ENCODE measurements around the gene UCHL5. TPM values are rescaled to one million over a fixed set of nuclear protein-coding genes. Genes with fewer than 3 reads are reported as not detected.
A peak's percentile ranks its signal among the peaks of the same experiment; 100 is the strongest.

Gene UCHL5
- total and polyA plus RNA-seq, 2 donors (not counting 3 experiments of a cell fraction or from before 2014, with no cell fraction given): 9.8 to 45.6 TPM

- peak within 1 kb of the TSS; percentile 88 for H3K4me2 ChIP-seq (ENCODE audit: insufficient read depth, low read length)
- no peaks in the 10 kb centered on the region for H4K20me1 ChIP-seq (replicated peaks; ENCODE audit: control insufficient read depth, extremely low read depth, insufficient read depth, low read length)
- dilution Hi-C loops (cut with MboI; ENCODE audit: extremely low pct_ligation_motif_present, low sequenced_read_pairs) (no loop called here), intact Hi-C loops (cut with micrococcal nuclease) (loop anchor here (1.0 kb wide), 3 partner anchors 16 to 297 kb away; partner anchors contain the start of genes RO60 and UCHL5)
- DNase-seq (ENCODE audit: low read depth, low spot score) (peak; percentile 90), FAIRE-seq (peak; percentile 80)
- peak within 1 kb of the TSS; percentile 69 for H3K27ac ChIP-seq (ENCODE audit: insufficient read depth, low read depth, low read length)
- POLR2A ChIA-PET: interaction anchor here (0.7 to 1.6 kb wide), 4 partner anchors 10 to 298 kb away, joined by 3 to 5 read pairs (median 4); partner anchors contain the start of genes CDC73, RO60 and UCHL5
- CTCF ChIA-PET: interaction anchor here (1.0 to 3.5 kb wide), 10 partner anchors 11 to 631 kb away, joined by 3 to 49 read pairs (median 6); partner anchors contain the start of genes CDC73, RO60 and UCHL5
- peak within 1 kb of the TSS; percentile 84 for H3K9ac ChIP-seq (replicated peaks; ENCODE audit: extremely low read depth, insufficient read depth, low read length)
- peak; percentile 94 for TF ChIP-seq POLR2A (IDR thresholded peaks at IDR 0.05; ENCODE audit: low read depth, low read length)
- TF ChIP-seq, protein P1, sequence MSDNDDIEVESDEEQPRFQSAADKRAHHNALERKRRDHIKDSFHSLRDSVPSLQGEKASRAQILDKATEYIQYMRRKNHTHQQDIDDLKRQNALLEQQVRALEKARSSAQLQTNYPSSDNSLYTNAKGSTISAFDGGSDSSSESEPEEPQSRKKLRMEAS (IDR thresholded peaks at IDR 0.05; ENCODE audit: insufficient read depth, insufficient read length): peak; percentile 35
- TF ChIP-seq GATA2 (IDR thresholded peaks at IDR 0.05; ENCODE audit: insufficient read depth, insufficient read length, low read depth, low read length): no peak
- TF ChIP-seq EZH2 (IDR thresholded peaks at IDR 0.05; ENCODE audit: borderline replicate concordance, low read depth, low read length, severe bottlenecking): no peak
- no peak for TF ChIP-seq MYC (IDR thresholded peaks at IDR 0.05; ENCODE audit: low read depth, low read length)
- TF ChIP-seq, protein P2, sequence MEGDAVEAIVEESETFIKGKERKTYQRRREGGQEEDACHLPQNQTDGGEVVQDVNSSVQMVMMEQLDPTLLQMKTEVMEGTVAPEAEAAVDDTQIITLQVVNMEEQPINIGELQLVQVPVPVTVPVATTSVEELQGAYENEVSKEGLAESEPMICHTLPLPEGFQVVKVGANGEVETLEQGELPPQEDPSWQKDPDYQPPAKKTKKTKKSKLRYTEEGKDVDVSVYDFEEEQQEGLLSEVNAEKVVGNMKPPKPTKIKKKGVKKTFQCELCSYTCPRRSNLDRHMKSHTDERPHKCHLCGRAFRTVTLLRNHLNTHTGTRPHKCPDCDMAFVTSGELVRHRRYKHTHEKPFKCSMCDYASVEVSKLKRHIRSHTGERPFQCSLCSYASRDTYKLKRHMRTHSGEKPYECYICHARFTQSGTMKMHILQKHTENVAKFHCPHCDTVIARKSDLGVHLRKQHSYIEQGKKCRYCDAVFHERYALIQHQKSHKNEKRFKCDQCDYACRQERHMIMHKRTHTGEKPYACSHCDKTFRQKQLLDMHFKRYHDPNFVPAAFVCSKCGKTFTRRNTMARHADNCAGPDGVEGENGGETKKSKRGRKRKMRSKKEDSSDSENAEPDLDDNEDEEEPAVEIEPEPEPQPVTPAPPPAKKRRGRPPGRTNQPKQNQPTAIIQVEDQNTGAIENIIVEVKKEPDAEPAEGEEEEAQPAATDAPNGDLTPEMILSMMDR (IDR thresholded peaks at IDR 0.05; ENCODE audit: extremely low read depth in 1 of 2, insufficient read depth in 1 of 2, low read depth in 1 of 2, low read length in 2 of 2): no peak
- TF ChIP-seq FOS (IDR thresholded peaks at IDR 0.05; ENCODE audit: borderline replicate concordance, insufficient read depth, low read length): peak; percentile 40
- TF ChIP-seq JUN (IDR thresholded peaks at IDR 0.05; ENCODE audit: borderline replicate concordance, insufficient read depth, insufficient read length, low read depth): no peak
- TF ChIP-seq POLR2AphosphoS5 (IDR thresholded peaks at IDR 0.05; ENCODE audit: insufficient read depth, low read depth, low read length): peak; percentile 94
- no peaks in the 10 kb centered on the region for H3K9me3 ChIP-seq (replicated peaks; ENCODE audit: control insufficient read depth, insufficient read depth, low read length)
- no TSS peak for BruUV-seq (replicated peaks)
- peak within 1 kb of the TSS; percentile 58 to 96 (median 93) for H3K4me3 ChIP-seq (replicated peaks in 1 of 3; ENCODE audit: insufficient read depth in 1 of 3, low read depth in 1 of 3, low read length in 3 of 3)
- H2AFZ ChIP-seq (ENCODE audit: low read depth, low read length): peak within 1 kb of the TSS; percentile 87
- no peaks in the 10 kb centered on the region for H3K9me1 ChIP-seq (replicated peaks; ENCODE audit: control insufficient read depth, extremely low read depth, insufficient read depth, low read length)
- H3K27me3 ChIP-seq (ENCODE audit: control insufficient read depth in 2 of 2, insufficient read depth in 2 of 2, low read length in 2 of 2): no peaks in the 10 kb centered on the region
- peaks cover 15% of the 10 kb centered on the region for H3K4me1 ChIP-seq (ENCODE audit: control insufficient read depth, extremely low read depth, insufficient read depth, low read length)
- H3K36me3 ChIP-seq (ENCODE audit: control insufficient read depth in 2 of 2, extremely low read depth in 1 of 2, insufficient read depth in 2 of 2, low read length in 2 of 2): no peaks in the 10 kb centered on the region
- H3K79me2 ChIP-seq (ENCODE audit: control insufficient read depth, insufficient read depth, low read length): peaks cover 22% of the 10 kb centered on the region
These were observed 46.0 kb upstream of the UCHL5 start, which contains the start of gene GLRX2 for GRCh38 chr1:193104907-193105820. GLRX2 (minus strand) TSS chr1:193105414; CDS start chr1:193105382, 32 bp downstream.

Data from endothelial cell of umbilical vein (primary cell).